Stimulated activated CD4-positive, alpha-beta T cell treated with anti-CD3 and anti-CD28 coated beads, TNF-alpha, amount 100 ng/mL, for 48 hours (primary cell): ENCODE results near the gene PARD3B.

Experiments used
- DNase-seq, 3 donors: peaks; one replicate each; pipeline ENCODE4 v3.0.0-alpha.2; 2020; ENCODE audit warnings: low read depth in 3 of 3

Gene PARD3B

DNA sequence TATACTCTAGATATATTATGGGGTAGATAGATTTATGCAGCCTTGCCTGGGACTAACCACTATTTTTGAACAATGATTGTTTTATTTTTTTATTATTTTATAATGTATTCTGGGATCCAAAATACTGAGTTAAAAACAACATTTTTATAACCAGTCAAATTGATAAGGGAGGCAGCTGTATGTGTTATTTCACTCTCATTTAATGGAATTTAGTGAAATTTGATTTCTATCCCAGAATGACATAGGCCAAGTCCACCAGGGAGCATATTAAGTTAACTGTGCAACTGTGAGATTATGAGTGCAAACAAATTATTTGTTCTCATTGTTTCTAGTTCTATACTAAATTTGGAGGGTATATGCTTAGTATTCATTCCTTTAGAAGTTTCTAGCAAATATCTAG is 583.5 kb downstream of the PARD3B start:
- DNase-seq, result no peak

DNA sequence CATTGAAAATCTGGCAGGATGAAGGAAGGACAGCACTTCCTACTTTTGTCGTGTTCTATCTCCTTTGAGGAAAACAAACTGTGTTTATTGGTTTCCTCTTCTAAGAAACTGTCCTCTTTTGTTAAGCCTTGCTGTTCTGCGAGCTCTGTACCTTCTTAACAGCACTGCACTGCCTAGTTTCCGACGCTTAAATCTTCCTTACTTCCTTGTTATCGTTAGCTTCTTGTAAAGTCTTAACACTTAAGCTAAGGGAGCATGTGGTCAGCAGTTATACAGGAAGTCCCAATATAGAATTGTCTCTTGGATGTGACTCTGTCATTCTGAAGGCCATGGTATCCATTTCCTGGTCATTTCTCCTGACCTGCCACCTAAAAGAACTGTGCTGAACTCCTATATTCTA is 584.3 kb downstream of the PARD3B start:
- no peak for DNase-seq

DNA sequence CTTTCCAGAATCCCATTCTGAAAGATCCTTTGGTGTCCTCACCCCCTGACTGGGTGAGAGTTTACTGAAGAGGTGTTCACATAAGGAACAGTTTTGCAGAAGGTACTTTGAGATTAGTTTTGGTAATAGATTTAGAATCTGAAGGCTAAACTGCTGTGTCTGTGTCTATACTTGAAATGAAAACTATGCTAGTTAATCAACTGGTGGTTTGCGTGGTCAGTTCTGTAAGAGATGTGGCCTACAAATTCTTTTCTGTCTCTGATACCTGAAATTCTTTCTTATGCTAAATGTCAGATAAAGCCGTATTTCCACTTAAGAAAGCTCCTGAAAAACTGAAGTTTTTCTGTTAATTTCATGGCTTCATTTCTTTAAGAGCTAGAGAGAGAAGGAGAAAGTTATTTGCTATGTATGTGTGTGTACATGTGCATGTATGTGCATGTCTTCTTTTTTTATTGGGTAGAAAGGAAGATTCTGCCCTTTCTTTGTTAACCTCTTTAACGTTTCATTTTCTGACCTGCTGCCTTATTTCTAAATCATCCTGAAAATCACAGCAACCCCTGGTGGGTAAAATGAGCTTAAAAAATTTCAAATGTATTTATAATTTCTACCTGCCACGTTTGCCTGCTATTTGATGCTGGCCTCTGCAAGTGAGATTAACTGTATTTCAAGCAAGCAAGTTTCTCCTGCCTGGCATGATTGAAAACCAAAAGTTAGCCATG is 585.0 kb downstream of the PARD3B start:
- no peak for DNase-seq

DNA sequence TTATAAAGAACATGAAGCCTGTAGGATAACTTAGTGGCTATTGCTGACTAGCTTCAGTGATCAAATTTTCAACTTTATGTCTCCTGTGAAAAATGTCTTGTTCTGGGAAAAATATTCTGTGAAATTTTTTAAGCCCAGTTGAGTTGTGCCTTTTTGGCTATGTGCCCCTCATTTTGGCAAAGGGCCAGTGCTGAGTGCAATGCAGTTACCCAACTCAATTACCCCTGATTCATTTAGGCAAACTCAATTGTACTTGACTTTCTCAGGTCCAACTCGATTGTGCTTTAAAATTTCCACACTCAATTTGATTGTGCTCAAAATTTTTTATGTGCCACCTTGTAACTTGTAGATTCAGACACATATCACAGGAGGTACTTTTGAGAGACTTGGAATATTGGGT is 588.3 kb downstream of the PARD3B start:
- DNase-seq, result no peak

DNA sequence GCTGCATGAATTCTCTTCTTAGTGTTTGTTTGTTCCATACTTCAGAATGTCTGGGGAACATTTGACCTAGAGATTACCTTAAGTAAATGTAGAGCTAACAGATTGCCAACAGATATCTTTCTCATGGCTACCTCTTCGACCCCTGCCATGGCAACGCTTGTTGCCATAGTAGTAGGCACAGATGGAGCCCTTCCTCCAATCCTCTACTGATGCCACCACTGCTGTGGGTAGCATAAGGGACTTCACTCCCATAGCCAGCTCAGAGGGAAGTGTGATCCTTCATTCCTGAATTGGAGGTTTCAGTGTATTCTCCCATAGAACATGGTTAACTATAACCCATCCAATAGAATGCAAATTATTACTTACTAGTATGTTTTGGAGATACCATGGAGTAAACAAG is 593.5 kb downstream of the PARD3B start:
- DNase-seq, result no peak

DNA sequence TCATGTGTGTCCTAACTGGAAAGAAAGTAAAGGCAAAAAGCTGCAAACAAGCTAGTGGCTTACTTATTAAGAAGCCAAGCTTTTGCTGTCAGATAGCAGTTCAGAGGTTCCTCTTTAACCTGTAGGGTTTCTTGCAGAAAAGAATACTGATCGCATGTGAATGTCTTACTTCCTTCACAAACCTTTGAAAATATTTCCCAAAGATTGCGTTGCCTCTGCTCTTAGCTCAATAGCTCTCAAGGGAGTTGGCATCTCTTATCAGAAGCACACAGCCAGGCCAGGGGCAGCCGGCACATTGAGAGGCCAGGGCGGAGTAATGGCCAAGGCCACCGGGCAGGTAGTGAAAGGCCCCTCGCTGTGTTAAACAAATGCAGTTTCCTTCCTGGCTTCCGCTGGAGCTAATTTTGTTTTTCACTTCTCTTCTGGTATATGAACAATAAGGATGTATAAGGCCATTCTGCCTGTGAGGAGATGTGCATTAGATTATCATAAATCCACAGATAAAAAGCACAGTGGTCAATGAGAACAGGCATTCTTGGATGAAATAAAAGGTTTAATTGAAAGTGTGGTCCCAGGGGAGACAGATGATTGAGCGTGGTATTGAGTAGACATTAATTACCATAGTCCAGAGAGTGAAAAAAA is 594.7 kb downstream of the PARD3B start:
- DNase-seq, result no peak

DNA sequence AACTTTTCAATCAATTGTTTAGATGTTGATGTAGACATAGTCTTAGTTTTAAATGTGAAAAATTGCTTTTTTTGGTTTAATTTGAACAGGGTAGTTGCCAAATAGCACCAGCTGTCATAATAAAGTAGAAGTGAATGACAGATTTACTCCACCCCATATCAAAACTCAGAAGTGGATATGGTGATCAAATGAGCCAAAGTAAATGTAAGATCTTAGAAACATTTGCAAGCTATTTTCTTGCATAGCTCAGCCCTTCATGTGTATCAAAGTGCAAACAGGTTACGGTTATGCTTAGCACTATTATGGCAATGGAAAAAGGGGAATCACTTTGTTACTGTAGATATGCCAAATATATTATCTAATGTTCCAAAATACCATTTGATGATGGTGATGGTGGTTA is 596.1 kb downstream of the PARD3B start:
- DNase-seq, result no peak

DNA sequence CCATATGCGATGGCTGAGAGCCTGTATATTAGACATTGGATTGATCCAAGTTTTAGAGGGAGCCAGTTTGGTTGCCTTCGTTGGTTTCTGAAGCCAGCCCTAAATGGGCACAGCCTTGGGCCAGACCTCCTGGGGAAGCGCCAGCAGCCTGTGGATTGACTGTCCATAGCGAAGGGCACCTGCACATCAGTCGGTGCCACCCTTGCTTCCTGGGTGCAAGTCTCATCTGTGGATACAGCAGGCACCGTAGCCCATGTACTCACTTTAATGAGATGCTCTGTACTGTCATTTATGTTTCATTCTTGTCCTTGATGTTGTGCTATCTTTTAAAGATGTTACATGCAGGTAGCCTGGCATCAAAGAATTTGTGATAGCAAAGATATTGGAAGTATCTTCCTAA is 600.6 kb downstream of the PARD3B start:
- no peak for DNase-seq

DNA sequence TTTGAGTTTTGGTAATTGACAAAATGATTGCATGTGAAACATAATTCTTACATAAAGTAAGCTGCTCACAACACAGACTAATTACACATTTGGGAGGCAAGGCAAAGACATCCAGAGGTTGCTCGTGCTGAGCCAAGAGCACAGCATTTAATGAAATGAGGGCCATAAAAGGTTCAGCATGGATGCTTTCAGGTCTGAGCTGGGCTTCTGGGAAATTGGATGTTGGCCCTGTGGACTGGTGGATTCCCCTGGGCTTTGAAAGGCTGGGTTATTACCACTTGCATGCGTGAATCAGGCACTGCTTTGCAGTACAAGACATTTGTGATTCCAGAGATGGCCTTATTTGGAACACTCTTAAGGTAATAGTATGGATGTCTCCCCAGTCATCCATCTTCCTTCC is 603.5 kb downstream of the PARD3B start:
- DNase-seq, result no peak

DNA sequence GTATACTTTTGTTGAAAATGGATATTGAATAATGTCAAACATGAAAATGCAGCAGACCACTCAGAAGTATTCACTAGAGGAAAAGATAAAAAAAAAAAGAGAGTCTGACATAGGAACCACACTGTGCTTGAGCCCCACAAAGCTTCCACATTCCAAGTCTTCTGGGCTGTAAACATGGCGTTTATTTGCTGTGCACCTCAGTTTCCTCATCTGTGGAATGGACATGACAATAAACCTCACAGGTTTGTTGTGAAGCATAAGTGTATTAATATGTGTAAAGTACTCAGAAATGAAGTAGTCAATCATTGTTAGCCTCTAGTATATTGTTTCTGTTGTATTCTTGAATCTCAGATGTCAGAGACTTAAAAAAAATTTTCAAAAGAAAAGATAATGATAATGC is 611.2 kb downstream of the PARD3B start:
- DNase-seq, result no peak

DNA sequence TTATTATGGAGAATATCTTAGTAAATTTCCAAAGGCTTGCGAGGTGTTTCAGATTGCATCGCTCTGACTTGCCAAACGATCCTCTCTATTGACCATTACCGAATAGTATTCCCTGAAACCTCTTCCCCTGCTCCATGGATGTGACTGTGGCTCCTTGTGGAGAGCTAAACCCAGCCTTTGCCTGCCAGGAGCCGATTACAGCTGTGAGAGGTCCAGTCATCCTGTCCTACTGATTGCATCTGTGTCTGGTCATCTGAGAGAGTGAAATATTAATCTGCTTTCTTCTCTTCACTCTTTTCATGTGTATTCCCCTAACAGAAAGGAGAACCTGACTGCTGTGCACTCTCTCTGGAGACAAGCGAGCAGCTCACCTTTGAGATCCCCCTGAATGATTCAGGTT is 613.1 kb downstream of the PARD3B start:
- no peak for DNase-seq

DNA sequence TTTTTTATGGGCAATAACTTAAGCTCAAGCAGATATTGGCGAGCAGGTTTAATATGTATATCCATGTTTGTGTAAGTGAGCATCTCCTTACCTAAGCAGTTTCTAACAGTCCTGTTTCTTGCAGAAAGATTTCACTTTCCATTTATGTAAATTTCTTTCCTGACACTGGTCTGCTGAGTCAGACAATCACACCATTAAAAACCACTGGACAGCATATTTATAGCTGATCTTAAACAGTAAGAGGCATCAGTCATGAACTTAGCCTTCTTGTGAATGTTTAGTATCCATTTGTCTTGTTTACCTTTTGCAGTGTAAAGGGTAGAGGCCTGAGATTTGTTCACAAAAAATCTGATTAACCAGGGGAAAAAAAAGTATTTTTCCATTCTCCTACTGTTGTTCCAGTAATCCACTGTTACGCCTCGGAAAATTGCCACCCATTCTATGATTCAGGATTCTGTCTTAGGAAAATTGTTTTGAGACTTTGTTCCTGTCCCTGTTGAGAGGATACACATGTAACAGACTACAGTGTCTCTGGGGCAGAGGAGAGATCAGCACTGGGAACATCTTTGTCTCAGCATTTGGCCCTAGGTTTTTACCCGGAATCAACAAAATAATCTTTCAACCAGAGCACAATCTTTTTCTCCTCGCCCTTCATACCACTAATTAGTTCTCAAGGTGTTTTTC is 616.0 kb downstream of the PARD3B start:
- no peak for DNase-seq

DNA sequence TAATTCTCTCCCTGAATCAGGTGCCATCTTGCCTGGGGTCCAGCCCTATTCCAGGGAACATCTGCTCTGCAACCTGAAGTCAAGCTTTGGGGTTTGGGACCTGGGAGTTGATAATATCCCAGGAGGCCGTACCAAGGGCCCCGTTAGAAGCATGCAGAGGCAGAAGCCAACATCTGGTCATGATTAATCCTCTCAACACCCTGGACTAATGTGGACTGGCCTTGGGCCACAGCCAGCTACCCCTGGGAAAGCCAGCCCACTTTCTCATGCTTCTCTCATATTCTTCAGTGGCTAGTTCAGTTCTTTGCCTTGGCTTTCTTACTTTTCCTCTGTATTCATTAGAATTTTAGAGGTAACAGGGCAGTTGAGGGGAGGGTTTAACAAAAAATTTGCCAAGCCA is 621.5 kb downstream of the PARD3B start:
- DNase-seq, result no peak

DNA sequence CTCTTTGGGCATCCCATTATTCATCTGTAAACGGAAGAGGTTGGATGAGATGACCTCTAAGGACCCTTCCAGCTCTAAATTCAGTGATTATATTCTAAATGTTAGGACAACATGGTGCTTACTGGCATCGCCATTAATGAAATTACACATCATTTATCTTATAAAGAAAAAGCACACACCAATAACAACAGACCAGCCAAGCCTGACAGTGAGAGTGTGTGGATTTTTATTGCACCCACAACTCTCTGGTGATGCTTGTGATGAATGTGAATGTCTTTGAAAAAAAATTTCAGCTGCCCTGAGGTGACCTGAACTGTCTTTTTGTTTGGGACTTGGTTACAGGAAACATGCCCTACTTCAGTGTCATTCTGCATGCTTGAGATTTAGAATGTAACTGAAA is 623.7 kb downstream of the PARD3B start:
- no peak for DNase-seq

DNA sequence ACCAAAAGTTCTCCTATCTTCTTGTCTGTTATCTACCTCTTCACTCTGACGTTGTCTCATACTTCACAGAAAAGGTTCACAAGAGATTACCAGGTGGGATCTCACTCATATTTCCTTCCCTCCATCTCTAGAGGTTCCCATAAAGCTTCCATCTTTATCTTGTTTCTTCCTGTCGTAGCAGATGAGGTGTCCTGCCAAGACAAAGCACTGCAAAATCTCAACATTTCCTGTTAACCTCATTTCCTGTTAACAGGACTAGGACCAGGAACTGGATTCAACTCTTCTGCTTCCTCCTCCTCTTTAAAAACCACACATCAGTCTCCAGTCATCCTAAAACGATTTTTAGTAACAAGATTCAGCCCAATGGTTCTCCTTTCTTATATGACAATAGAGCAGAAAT is 624.2 kb downstream of the PARD3B start:
- no peak for DNase-seq

DNA sequence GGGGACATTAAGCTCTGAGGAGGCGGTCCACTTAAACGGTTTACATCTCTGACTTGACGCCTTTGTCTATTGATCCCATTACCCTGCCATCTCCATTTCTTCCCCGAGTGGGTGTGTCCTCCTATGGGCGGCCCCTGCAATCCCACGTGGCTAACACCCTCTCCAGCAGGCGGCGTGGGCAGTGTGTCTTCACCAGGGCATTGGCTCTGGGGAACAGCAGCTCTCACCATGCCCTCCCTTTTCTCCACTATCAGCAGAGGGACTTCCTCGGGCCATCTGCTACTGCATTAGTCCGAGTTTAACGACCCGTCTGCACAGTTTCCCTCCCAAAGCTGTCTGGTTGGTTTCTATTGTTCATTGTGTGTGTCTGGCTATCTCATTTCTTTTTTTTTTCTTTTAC is 625.1 kb downstream of the PARD3B start:
- DNase-seq, result no peak

DNA sequence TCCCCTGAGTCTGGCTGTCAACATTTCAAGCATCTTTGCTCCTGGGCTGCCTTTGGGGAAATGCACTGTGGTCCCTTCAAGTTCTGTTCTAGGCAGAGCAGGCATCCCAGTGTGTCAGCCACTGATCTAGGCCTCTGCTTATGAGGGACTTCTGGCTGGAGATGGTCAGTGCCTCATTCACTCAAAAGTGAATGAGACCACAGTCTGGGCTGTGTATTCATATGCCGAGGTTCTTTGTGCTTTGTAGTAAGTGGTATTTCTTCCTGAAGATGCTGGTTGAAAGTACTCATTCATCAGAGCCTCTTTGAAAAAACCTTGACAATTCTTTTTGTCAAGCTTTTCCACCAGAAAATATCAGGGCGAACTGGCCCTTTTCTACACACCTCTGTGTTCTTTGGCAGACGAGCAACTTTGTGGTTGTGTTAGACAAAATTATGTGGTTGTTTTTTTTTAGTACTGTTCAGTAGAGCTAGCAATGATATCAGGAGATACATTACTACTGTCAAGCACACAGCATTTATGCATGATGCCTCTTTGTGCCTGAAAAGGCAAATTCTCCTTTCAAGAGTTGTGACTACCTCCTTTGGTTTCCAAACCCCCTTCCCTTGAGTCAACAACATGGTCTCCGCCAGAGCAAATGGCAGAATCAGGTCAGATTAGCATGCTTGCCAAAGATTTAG is 626.1 kb downstream of the PARD3B start:
- DNase-seq, result no peak

DNA sequence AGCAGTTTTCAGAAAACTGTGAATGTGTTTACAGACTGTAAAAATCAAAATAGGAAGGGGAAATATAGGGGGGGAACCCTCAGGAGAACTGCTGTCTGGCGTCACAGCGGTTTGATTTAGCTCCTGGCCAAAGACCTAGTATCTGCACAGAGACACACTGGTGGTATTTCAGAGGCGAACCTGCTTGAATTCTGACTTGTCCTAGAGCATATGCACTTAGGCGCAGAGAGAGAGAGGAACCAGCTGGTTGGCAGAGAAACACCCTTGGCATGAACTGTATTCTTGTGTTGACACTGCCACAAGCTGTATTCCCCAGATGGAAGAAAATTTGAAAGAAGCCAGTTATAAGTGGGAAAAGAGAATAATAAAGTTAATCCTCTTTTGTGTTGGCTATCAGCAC is 630.6 kb downstream of the PARD3B start:
- no peak for DNase-seq

DNA sequence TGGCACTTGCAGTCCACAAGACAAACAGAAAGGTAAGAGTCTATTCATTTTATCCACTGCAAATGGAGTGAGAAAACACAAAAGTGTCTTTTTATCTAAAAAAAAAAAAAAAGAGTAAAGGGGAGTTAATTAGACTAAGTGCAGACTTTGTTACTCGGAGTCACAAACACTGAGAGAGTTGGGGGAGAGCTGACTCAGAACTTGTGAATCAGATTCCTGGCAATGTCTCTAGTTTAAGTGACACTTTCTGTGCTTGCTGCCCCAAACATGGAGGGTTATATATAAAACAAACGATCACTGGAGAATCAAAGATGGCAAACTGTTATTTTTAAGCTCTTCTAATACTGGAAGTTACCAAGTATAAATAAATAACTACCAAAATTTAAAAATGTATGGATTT is 631.3 kb downstream of the PARD3B start:
- no peak for DNase-seq

DNA sequence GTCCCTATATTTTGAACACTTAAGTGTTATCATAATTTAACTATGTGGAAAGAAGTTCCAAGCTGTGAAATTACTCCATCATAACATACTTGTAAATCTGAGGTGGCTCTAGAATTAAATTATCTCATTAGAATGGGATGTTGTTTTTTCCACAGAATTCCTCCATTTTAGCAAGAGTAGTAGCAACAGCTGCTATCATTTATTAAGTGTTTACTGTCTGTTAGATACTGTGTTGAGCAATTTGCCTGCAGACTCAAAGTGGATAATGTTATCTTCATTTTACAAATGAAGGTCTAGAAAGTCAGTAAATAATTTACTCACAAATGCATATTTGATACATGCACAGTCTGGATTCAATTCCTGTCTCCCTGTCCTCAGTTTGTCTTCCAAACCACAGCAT is 632.3 kb downstream of the PARD3B start:
- DNase-seq, result no peak

DNA sequence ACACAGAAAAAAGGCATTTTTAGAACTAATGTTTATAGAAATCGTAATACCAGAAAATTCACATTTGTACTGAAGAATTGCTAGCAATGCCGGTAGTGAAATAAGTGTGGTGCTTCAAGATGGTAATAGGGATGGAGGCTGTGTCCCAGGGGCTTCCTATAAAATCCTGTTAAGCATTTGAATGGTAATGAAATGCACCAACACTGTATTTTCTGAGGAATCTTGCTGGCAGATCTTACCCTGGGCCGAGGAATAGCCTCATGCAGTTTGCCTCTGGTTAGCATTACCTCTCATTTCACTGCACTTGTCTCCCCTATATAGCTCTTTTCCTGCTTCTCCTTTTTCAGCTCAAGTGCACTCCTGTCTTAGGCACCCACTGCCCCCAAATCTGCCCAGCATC is 635.5 kb downstream of the PARD3B start:
- no peak for DNase-seq

DNA sequence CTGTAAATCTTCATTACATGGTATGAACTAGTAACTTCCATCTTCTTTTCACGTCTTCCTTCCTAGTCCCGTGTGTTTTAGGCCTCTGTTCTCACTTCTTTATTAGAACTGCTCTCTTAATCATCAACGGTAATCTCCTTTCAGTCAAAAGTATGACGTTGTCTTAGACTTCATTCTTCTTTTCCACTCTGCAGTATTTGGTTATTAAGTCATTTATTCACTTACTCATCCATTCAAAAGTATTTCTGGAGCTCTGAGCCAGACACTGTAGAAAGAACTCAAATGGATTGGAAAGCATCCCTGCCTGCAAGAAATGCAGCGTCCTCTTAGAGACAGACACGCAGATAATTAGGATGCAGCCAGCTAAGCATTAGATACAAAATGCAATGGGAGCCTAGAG is 642.5 kb downstream of the PARD3B start:
- no peak for DNase-seq
